Keratinocyte (primary cell): ENCODE data around the gene TPSAB1. TPM values are rescaled to one million over a fixed set of nuclear protein-coding genes. Genes with fewer than 3 reads are reported as not detected.

Experiments
- DNase-seq: peaks from one replicate; pipeline ENCODE4 v3.0.0-alpha.2; 2011; ENCODE audit warnings: low read depth, missing footprints, low spot score
- FAIRE-seq: peaks from 2 replicates; lab custom pipeline; 2011; peaks lifted over from hg19 to GRCh38; lab: Jason Lieb, UNC
- H2AFZ ChIP-seq: 2 replicates; pipeline ENCODE4 v1.6.0; 2012; ENCODE audit warnings: low read length, control low read depth, inconsistent platforms; ENCODE audit not compliant: control insufficient read depth
- H3K27ac ChIP-seq: 2 replicates; pipeline ENCODE4 v1.5.1; 2011; ENCODE audit warnings: low read length; ENCODE audit not compliant: control insufficient read depth, insufficient read depth
- H3K27me3 ChIP-seq: 3 replicates; pipeline ENCODE4 v1.6.0; 2011; ENCODE audit warnings: low read length; ENCODE audit not compliant: control insufficient read depth, insufficient read depth; ENCODE audit errors: extremely low read depth
- H3K36me3 ChIP-seq, 2 experiments: 2 replicates in 1 of 2; 3 replicates in 1 of 2; pipeline ENCODE4 v1.5.1; 2011; ENCODE audit warnings: low read length in 2 of 2, mild to moderate bottlenecking in 1 of 2; ENCODE audit not compliant: control insufficient read depth in 2 of 2, insufficient read depth in 2 of 2; ENCODE audit errors: extremely low read depth in 1 of 2
- H3K4me1 ChIP-seq: 3 replicates; pipeline ENCODE4 v1.5.1; 2011; ENCODE audit warnings: low read length; ENCODE audit not compliant: control insufficient read depth, insufficient read depth; ENCODE audit errors: extremely low read depth
- H3K4me2 ChIP-seq: 3 replicates; pipeline ENCODE4 v1.6.0; 2011; ENCODE audit warnings: low read depth, low read length; ENCODE audit not compliant: control insufficient read depth, insufficient read depth; ENCODE audit errors: extremely low read depth
- H3K4me3 ChIP-seq, 3 experiments: fragments of 200-600 bp in 1 of 3; sonication (generic) in 1 of 3; 2 replicates in 2 of 3; 3 replicates in 1 of 3; pipeline ENCODE4 v1.5.1; 2011 to 2016; ENCODE audit warnings: low read length in 3 of 3, mild to moderate bottlenecking in 3 of 3, control low read depth in 2 of 3, inconsistent platforms in 1 of 3, low read depth in 1 of 3, mixed read lengths in 1 of 3, mixed run types in 1 of 3, moderate library complexity in 1 of 3; ENCODE audit not compliant: control insufficient read depth in 2 of 3, insufficient read depth in 2 of 3; ENCODE audit errors: extremely low read depth in 1 of 3
- H3K79me2 ChIP-seq: 2 replicates; pipeline ENCODE4 v1.6.0; 2012; ENCODE audit warnings: low read length; ENCODE audit not compliant: control insufficient read depth, insufficient read depth
- H3K9ac ChIP-seq: 3 replicates; pipeline ENCODE4 v1.6.0; 2011; ENCODE audit warnings: low read length; ENCODE audit not compliant: control insufficient read depth, insufficient read depth; ENCODE audit errors: extremely low read depth
- H3K9me1 ChIP-seq: 3 replicates; pipeline ENCODE4 v1.6.0; 2011; ENCODE audit warnings: low read length; ENCODE audit not compliant: control insufficient read depth, insufficient read depth; ENCODE audit errors: extremely low read depth
- H3K9me3 ChIP-seq: 2 replicates; pipeline ENCODE4 v1.5.1; 2012; ENCODE audit warnings: low read depth, low read length; ENCODE audit not compliant: control insufficient read depth
- H4K20me1 ChIP-seq: 3 replicates; pipeline ENCODE4 v1.6.0; 2011; ENCODE audit warnings: low read length; ENCODE audit not compliant: control insufficient read depth, insufficient read depth; ENCODE audit errors: extremely low read depth
- EZH2 ChIP-seq: IDR thresholded peaks from one replicate; pipeline ENCODE4 v1.6.1; 2012; ENCODE audit warnings: inconsistent platforms, mild to moderate bottlenecking, low read length, moderate library complexity
- dilution Hi-C: fragments of 300-500 bp; cut with MboI; formaldehyde crosslinking; loops from one replicate; pipeline ENCODE4 v1.7.0; 2020; ENCODE audit warnings: low sequenced_read_pairs; ENCODE audit not compliant: extremely low pct_ligation_motif_present
- polyA plus RNA-seq, 5 experiments: library from polyadenylated mRNA; depleted of rRNA in 3 of 5; stranded (reverse) in 3 of 5; stranded (forward) in 1 of 5; unstranded in 1 of 5; fragments of >200 nt; gene quantifications; 1 replicate in 1 of 5; 2 replicates in 3 of 5; 3 replicates in 1 of 5; pipeline versions ENCODE4 v1.2.1 to v1.2.3, GENCODE V29; 2011 to 2012; ENCODE audit warnings: missing spikeins in 2 of 5, low read depth in 1 of 5, low replicate concordance in 1 of 5
- TF ChIP-seq, protein P1 (sequence below), 3 experiments: IDR thresholded peaks in 1 of 3; conservative IDR thresholded peaks in 1 of 3; optimal IDR thresholded peaks in 1 of 3; 2 replicates in 2 of 3; 3 replicates in 1 of 3; pipeline versions ENCODE3 to v1.5.1; 2011; ENCODE audit warnings: low read length in 3 of 3, mild to moderate bottlenecking in 3 of 3, moderate library complexity in 2 of 3, control low read depth in 1 of 3, inconsistent platforms in 1 of 3; ENCODE audit not compliant: insufficient read depth in 2 of 3; ENCODE audit errors: extremely low read depth in 1 of 3

TPSAB1 gene
- polyA plus RNA-seq, 1 donor (not counting 4 experiments of a cell fraction or from before 2014, with no cell fraction given) = not detected

- H3K27ac ChIP-seq = no peak overlapping the region
- FAIRE-seq = no peak
- H3K4me1 ChIP-seq = no peaks in the 10 kb centered on the region
- H3K9me3 ChIP-seq = no peaks in the 10 kb centered on the region
- dilution Hi-C loops = no loop called here
- TF ChIP-seq, protein P1, sequence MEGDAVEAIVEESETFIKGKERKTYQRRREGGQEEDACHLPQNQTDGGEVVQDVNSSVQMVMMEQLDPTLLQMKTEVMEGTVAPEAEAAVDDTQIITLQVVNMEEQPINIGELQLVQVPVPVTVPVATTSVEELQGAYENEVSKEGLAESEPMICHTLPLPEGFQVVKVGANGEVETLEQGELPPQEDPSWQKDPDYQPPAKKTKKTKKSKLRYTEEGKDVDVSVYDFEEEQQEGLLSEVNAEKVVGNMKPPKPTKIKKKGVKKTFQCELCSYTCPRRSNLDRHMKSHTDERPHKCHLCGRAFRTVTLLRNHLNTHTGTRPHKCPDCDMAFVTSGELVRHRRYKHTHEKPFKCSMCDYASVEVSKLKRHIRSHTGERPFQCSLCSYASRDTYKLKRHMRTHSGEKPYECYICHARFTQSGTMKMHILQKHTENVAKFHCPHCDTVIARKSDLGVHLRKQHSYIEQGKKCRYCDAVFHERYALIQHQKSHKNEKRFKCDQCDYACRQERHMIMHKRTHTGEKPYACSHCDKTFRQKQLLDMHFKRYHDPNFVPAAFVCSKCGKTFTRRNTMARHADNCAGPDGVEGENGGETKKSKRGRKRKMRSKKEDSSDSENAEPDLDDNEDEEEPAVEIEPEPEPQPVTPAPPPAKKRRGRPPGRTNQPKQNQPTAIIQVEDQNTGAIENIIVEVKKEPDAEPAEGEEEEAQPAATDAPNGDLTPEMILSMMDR (optimal IDR thresholded peaks at IDR 0.05 in 1 of 3, IDR thresholded peaks at IDR 0.05 in 1 of 3, conservative IDR thresholded peaks at IDR 0.05 in 1 of 3; ENCODE audit: extremely low read depth in 1 of 3, insufficient read depth in 2 of 3, low read length in 3 of 3) = no peak
- TF ChIP-seq EZH2 = no peak
- H3K9me1 ChIP-seq = no peaks in the 10 kb centered on the region
- H3K79me2 ChIP-seq = no peaks in the 10 kb centered on the region
- H3K36me3 ChIP-seq = no peaks in the 10 kb centered on the region
- H4K20me1 ChIP-seq = no peaks in the 10 kb centered on the region
- no peak overlapping the region for H3K4me2 ChIP-seq
- H3K4me3 ChIP-seq = no peak overlapping the region
- no peak overlapping the region for H2AFZ ChIP-seq
- peaks cover 54% of the 10 kb centered on the region for H3K27me3 ChIP-seq
- H3K9ac ChIP-seq = no peak overlapping the region
- DNase-seq = no peak
These were observed 46.1 kb downstream of the TPSAB1 start for GRCh38 chr16:1286513-1287094.

DNA sequence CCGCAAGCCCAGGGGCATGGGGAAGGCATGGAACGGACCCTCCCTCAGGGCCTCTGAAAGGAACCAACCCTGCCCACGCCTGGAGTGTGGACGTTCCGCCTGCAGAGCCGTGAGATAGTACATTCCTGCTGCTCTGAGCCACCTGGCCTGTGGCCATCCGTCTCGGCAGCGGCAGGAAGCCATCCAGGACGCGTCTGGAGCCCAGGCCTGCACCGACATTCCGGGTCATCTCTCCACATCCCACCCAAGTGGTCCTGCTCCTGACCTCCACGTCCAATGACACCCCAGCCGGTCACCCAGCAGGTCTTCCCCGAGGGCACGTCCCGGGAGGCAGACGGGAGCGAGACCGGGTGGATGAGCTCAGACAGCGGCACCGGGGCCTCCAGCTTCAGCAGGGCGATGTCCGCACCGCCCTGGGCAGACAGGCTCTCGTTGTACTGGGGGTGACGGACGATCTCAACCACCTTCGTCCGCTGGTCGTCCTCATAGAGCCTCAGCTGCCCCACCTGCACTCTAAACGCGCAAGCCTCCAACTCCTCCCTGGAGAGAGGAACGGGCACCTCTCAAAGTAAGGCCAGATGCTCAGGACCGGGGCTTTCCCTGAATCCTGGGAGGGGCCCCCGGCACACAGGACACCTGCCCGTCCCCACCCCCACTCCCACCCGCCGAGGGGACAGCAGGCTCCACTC, 47.6 kb downstream of the TPSAB1 start:
- H2AFZ ChIP-seq = no peak overlapping the region
- no peaks in the 10 kb centered on the region for H3K79me2 ChIP-seq
- H3K36me3 ChIP-seq = no peaks in the 10 kb centered on the region
- no peak for DNase-seq
- TF ChIP-seq, protein P1 (optimal IDR thresholded peaks at IDR 0.05 in 1 of 3, IDR thresholded peaks at IDR 0.05 in 1 of 3, conservative IDR thresholded peaks at IDR 0.05 in 1 of 3; ENCODE audit: extremely low read depth in 1 of 3, insufficient read depth in 2 of 3, low read length in 3 of 3) = no peak
- TF ChIP-seq EZH2 = peak; percentile 78
- peak; percentile 32 for FAIRE-seq
- H3K27me3 ChIP-seq = peaks cover 59% of the 10 kb centered on the region
- no peaks in the 10 kb centered on the region for H3K9me3 ChIP-seq
- H3K4me3 ChIP-seq = no peak overlapping the region
- no peak overlapping the region for H3K9ac ChIP-seq
- H3K4me2 ChIP-seq = no peak overlapping the region
- dilution Hi-C loops = no loop called here
- no peak overlapping the region for H3K27ac ChIP-seq
- no peaks in the 10 kb centered on the region for H3K4me1 ChIP-seq
- H4K20me1 ChIP-seq = no peaks in the 10 kb centered on the region
- H3K9me1 ChIP-seq = no peaks in the 10 kb centered on the region
